ENCODE measurements around the gene PRDM1. TPM values are rescaled to one million over a fixed set of nuclear protein-coding genes. Genes with fewer than 3 reads are reported as not detected.

PRDM1 gene
- total RNA-seq, 1 donor from 2014 or later = 10.5 TPM

GRCh38 chr6:106055489-106055888 is 30.6 kb upstream of the PRDM1 start:
- no peaks in the 10 kb centered on the region for H3K36me3 ChIP-seq (ENCODE audit: insufficient read depth, low read length)
- no peak overlapping the region for H3K9ac ChIP-seq (ENCODE audit: low read length)
- no peak for TF ChIP-seq CTCF (IDR thresholded peaks at IDR 0.05; ENCODE audit: insufficient read depth, low read depth, low read length)
- TF ChIP-seq EZH2 (IDR thresholded peaks at IDR 0.05; ENCODE audit: insufficient read depth, low read length) = no peak
- no peaks in the 10 kb centered on the region for H3K9me3 ChIP-seq (ENCODE audit: insufficient read depth, low read depth, low read length)
- H3K36me3 Mint-ChIP-seq (ENCODE audit: low read depth, unreplicated experiment) = no peaks in the 10 kb centered on the region
- H3K4me3 ChIP-seq (ENCODE audit: insufficient read depth, low read depth, low read length) = no peak overlapping the region
- H3K4me1 Mint-ChIP-seq (ENCODE audit: low read depth, unreplicated experiment) = peaks cover 8% of the 10 kb centered on the region
- H3K4me2 ChIP-seq (ENCODE audit: low read length) = no peak overlapping the region
- no peaks in the 10 kb centered on the region for H3K4me1 ChIP-seq (ENCODE audit: insufficient read depth, low read length)
- FAIRE-seq = no peak
- no peak overlapping the region for H3K4me3 Mint-ChIP-seq (ENCODE audit: unreplicated experiment)
- H3K9me3 Mint-ChIP-seq (ENCODE audit: unreplicated experiment) = no peaks in the 10 kb centered on the region
- H3K27me3 ChIP-seq (ENCODE audit: insufficient read depth, low read length) = no peaks in the 10 kb centered on the region
- DNase-seq (ENCODE audit: low read depth) = no peak
- H3K27ac ChIP-seq (ENCODE audit: low read depth, low read length) = no peak overlapping the region
- H3K27ac Mint-ChIP-seq (ENCODE audit: unreplicated experiment) = no peak overlapping the region
- peaks cover 2% of the 10 kb centered on the region for H3K27me3 Mint-ChIP-seq (ENCODE audit: low read depth, unreplicated experiment)
- no peaks in the 10 kb centered on the region for H3K79me2 ChIP-seq (ENCODE audit: insufficient read depth, low read length)
- H2AFZ ChIP-seq (ENCODE audit: low read depth, low read length) = no peak overlapping the region
- H4K20me1 ChIP-seq (ENCODE audit: insufficient read depth, low read length) = no peaks in the 10 kb centered on the region

DNA sequence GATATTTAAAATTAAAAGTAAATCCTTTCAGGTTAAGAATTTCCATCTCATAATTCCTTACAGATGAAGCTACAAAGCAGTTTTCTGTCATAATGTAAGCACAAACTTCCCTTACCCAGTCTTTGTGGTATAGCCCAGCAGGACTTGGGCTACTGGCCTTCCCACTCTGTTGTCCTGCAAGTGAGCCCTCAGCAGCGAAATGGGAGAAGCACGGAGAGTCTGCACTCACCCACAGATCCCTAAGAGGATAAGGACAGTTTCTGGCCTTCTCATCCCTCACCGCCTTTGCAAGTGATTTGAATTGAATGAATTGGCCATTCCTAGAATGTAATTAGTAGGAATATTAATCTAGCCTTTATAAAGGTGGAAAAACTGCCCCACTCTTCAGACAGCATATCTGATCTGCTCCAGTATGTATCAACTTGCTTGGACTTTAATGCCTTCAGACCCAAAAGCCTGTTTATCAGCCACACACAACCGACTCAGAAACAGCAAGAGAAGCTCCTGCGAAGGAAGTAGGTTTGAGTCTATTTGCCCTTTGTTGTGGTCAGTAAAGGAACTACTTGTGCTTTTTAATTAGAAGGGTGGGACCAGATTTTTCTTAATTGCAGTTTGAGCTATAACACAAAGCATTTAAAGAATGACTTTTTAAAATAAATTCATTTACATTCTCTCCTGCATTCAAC is 29.9 kb upstream of the PRDM1 start:
- FAIRE-seq = no peak

More for the DNA sequence above, 29.9 kb upstream of the PRDM1 start:
- H3K4me1 Mint-ChIP-seq (ENCODE audit: low read depth, unreplicated experiment) = peaks cover 5% of the 10 kb centered on the region
- H3K4me2 ChIP-seq (ENCODE audit: low read length) = no peak overlapping the region
- no peak overlapping the region for H3K4me3 Mint-ChIP-seq (ENCODE audit: unreplicated experiment)
- no peaks in the 10 kb centered on the region for H3K9me3 Mint-ChIP-seq (ENCODE audit: unreplicated experiment)
- no peaks in the 10 kb centered on the region for H3K9me3 ChIP-seq (ENCODE audit: insufficient read depth, low read depth, low read length)
- H3K4me1 ChIP-seq (ENCODE audit: insufficient read depth, low read length) = no peaks in the 10 kb centered on the region
- H3K27me3 ChIP-seq (ENCODE audit: insufficient read depth, low read length) = no peaks in the 10 kb centered on the region
- peaks cover 2% of the 10 kb centered on the region for H3K27me3 Mint-ChIP-seq (ENCODE audit: low read depth, unreplicated experiment)
- H4K20me1 ChIP-seq (ENCODE audit: insufficient read depth, low read length) = no peaks in the 10 kb centered on the region
- no peak overlapping the region for H3K27ac Mint-ChIP-seq (ENCODE audit: unreplicated experiment)
- no peak overlapping the region for H3K4me3 ChIP-seq (ENCODE audit: insufficient read depth, low read depth, low read length)
- H3K79me2 ChIP-seq (ENCODE audit: insufficient read depth, low read length) = no peaks in the 10 kb centered on the region
- no peaks in the 10 kb centered on the region for H3K36me3 Mint-ChIP-seq (ENCODE audit: low read depth, unreplicated experiment)
- no peaks in the 10 kb centered on the region for H3K36me3 ChIP-seq (ENCODE audit: insufficient read depth, low read length)
- H3K27ac ChIP-seq (ENCODE audit: low read depth, low read length) = no peak overlapping the region
- no peak for DNase-seq (ENCODE audit: low read depth)
- TF ChIP-seq CTCF (IDR thresholded peaks at IDR 0.05; ENCODE audit: insufficient read depth, low read depth, low read length) = no peak
- no peak for TF ChIP-seq EZH2 (IDR thresholded peaks at IDR 0.05; ENCODE audit: insufficient read depth, low read length)
- no peak overlapping the region for H3K9ac ChIP-seq (ENCODE audit: low read length)
- no peak overlapping the region for H2AFZ ChIP-seq (ENCODE audit: low read depth, low read length)
